HepG2 (cell line): ENCODE results near the gene PEMT. TPM values are rescaled to one million over a fixed set of nuclear protein-coding genes. Genes with fewer than 3 reads are reported as not detected.

Experiments used
- ELF3 ChIP-seq: IDR thresholded peaks from 2 replicates; pipeline ENCODE4 v1.6.1; 2016; ENCODE audit warnings: missing genetic modification reagents, missing compliant biosample characterization
- FOSL1 ChIP-seq: sonication (generic); formaldehyde crosslinking; IDR thresholded peaks from 2 replicates; pipeline ENCODE4 v1.9.0; 2021; ENCODE audit warnings: missing genetic modification reagents, borderline replicate concordance
- KAT8 ChIP-seq: IDR thresholded peaks from 2 replicates; pipeline ENCODE4 v1.6.1; 2016; ENCODE audit warnings: missing genetic modification reagents, missing compliant biosample characterization
- MTA1 ChIP-seq: sonication (generic); formaldehyde crosslinking; IDR thresholded peaks from 2 replicates; pipeline ENCODE4 v1.4.0; 2020; ENCODE audit warnings: missing genetic modification reagents, mild to moderate bottlenecking, borderline replicate concordance
- NFYB ChIP-seq: sonication (generic); formaldehyde crosslinking; IDR thresholded peaks from 2 replicates; pipeline ENCODE4 v1.4.0; 2020; ENCODE audit warnings: missing genetic modification reagents
- SALL2 ChIP-seq: sonication (generic); formaldehyde crosslinking; IDR thresholded peaks from 2 replicates; pipeline ENCODE4 v1.8.1; 2023; ENCODE audit warnings: mild to moderate bottlenecking, missing genetic modification reagents, inconsistent platforms
- XRCC5 ChIP-seq: fragments of 200-400 bp; formaldehyde crosslinking; optimal IDR thresholded peaks from 2 replicates; pipeline ENCODE3; 2017; ENCODE audit warnings: mild to moderate bottlenecking, low read length
- ZFP37 ChIP-seq: sonication (generic); formaldehyde crosslinking; IDR thresholded peaks from 2 replicates; pipeline ENCODE4 v1.4.0; 2020; ENCODE audit warnings: missing genetic modification reagents, borderline replicate concordance
- ZNF354B ChIP-seq: sonication (generic); formaldehyde crosslinking; IDR thresholded peaks from 2 replicates; pipeline ENCODE4 v1.8.0; 2022; ENCODE audit warnings: mild to moderate bottlenecking, missing genetic modification reagents
- ZNF367 ChIP-seq: sonication (generic); formaldehyde crosslinking; IDR thresholded peaks from 2 replicates; pipeline ENCODE4 v1.4.0; 2020; ENCODE audit warnings: missing genetic modification reagents, borderline replicate concordance
- ZNF558 ChIP-seq: sonication (generic); formaldehyde crosslinking; IDR thresholded peaks from 2 replicates; pipeline ENCODE4 v1.9.0; 2022; ENCODE audit warnings: mild to moderate bottlenecking, missing genetic modification reagents, borderline replicate concordance
- ZNF703 ChIP-seq: sonication (generic); formaldehyde crosslinking; IDR thresholded peaks from 2 replicates; pipeline ENCODE4 v1.5.1; 2020; ENCODE audit warnings: missing genetic modification reagents, mild to moderate bottlenecking, moderate library complexity, borderline replicate concordance
- polyA plus RNA-seq, 8 experiments: library from polyadenylated mRNA; depleted of rRNA in 3 of 8; stranded (reverse) in 7 of 8; unstranded in 1 of 8; fragments of >200 nt; fragmentation: Illumina TruSeq in 4 of 8; extraction: Trizol in 4 of 8; gene quantifications; 2 replicates each; pipeline versions ENCODE4 v1.2.1 to v1.2.3, GENCODE V29; 2011 to 2016; ENCODE audit warnings: low read depth in 4 of 8, missing spikeins in 1 of 8, mixed read lengths in 1 of 8; ENCODE audit not compliant: insufficient read depth in 1 of 8
- total RNA-seq, 5 experiments: library from RNA; depleted of rRNA; stranded (reverse); fragments of >200 nt; fragmentation: Illumina TruSeq; extraction: Trizol; gene quantifications; 2 replicates each; pipeline ENCODE4 v1.2.3, GENCODE V29; 2016; ENCODE audit warnings: low read depth in 1 of 5
- TF ChIP-seq, protein P1 (sequence below): sonication (generic); formaldehyde crosslinking; conservative IDR thresholded peaks from 2 replicates; pipeline ENCODE4 v1.8.1; 2023; ENCODE audit warnings: missing genetic modification reagents
- TF ChIP-seq, protein P2 (sequence below): sonication (generic); formaldehyde crosslinking; IDR thresholded peaks from 2 replicates; pipeline ENCODE4 v1.4.0; 2020; ENCODE audit warnings: mild to moderate bottlenecking, missing genetic modification reagents
- TF ChIP-seq, protein P3 (sequence below): sonication (generic); formaldehyde crosslinking; IDR thresholded peaks from 2 replicates; pipeline ENCODE4 v1.5.1; 2020; ENCODE audit warnings: missing genetic modification reagents, mild to moderate bottlenecking, borderline replicate concordance
- TF ChIP-seq, protein P4 (sequence below): sonication (generic); formaldehyde crosslinking; IDR thresholded peaks from 2 replicates; pipeline ENCODE4 v1.4.0; 2020; ENCODE audit warnings: missing genetic modification reagents, mild to moderate bottlenecking, borderline replicate concordance
- TF ChIP-seq, protein P5 (sequence below): IDR thresholded peaks from 2 replicates; pipeline ENCODE4 v1.6.1; 2016; ENCODE audit warnings: missing biosample characterization, missing genetic modification reagents, low read depth
- TF ChIP-seq, protein P6 (sequence below): sonication (generic); formaldehyde crosslinking; IDR thresholded peaks from 2 replicates; pipeline ENCODE4 v1.4.0; 2020; ENCODE audit warnings: missing genetic modification reagents
- TF ChIP-seq, protein P7 (sequence below): sonication (generic); formaldehyde crosslinking; IDR thresholded peaks from 2 replicates; pipeline ENCODE4 v1.8.0; 2022; ENCODE audit warnings: missing genetic modification reagents, mild to moderate bottlenecking, borderline replicate concordance

Gene PEMT
- total and polyA plus RNA-seq, 2 of the 13 experiments (the other 11 are each of a cell fraction or from before 2014, with no cell fraction given), result 31.7 to 43.6 TPM

DNA sequence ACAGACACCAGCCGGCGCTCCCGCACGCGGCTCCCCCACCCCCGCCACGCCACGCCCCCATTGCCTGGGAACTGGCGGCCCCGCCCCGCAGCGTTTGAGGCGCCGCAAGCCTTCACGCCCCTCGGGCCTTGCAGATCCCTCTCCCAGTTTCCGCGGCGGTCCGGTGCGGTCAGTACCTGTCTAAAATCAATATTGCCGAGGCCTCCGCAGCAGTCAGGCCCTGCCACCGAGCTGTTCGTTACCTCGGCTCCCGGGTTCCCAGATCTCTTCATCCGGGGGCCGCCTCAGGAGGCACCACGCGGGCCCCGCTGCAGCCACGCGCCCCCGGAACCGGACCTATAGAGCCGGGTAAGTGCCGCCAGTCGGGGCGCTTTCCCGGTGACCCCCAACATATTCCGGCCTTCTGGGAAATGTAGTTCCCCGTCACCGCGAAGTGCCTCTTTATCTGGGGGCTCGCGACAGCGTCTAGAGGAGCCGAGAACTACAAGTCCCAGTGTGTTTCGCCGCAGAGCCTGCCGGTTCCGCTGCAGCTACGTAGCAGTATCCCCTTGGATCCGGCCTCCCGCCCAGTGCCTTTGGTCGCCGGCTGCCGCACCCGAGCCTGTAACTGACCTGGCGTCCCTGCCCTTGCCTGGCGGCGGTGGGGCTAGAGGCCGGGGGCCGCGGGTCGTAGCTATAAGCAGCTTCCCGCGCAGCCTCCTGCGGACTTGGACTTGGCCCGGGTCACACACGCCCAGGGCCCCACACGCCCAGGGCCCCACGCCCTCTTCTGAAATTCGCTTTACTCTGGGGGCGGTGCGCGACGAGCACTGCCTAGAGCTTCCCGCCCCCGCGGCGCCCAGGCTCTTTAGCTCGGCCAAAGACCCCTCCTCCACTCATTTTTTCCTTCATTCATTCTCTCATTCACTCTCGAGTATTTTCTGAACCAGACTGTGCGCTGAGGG, at the start of gene PEMT (continued):
- TF ChIP-seq SALL2 (CRISPR knock-in tag), result 0 out of 2 replicates have a peak, but pooled peaks have one; percentile 15
- no peak for TF ChIP-seq MTA1 (CRISPR knock-in tag)
- TF ChIP-seq, protein P1, sequence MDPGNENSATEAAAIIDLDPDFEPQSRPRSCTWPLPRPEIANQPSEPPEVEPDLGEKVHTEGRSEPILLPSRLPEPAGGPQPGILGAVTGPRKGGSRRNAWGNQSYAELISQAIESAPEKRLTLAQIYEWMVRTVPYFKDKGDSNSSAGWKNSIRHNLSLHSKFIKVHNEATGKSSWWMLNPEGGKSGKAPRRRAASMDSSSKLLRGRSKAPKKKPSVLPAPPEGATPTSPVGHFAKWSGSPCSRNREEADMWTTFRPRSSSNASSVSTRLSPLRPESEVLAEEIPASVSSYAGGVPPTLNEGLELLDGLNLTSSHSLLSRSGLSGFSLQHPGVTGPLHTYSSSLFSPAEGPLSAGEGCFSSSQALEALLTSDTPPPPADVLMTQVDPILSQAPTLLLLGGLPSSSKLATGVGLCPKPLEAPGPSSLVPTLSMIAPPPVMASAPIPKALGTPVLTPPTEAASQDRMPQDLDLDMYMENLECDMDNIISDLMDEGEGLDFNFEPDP (CRISPR knock-in tag), result no peak
- peak; percentile 30; the same call in 1 of the 2 replicates for TF ChIP-seq ZNF367 (CRISPR knock-in tag)
- TF ChIP-seq, protein P2, sequence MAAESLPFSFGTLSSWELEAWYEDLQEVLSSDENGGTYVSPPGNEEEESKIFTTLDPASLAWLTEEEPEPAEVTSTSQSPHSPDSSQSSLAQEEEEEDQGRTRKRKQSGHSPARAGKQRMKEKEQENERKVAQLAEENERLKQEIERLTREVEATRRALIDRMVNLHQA, result no peak
- TF ChIP-seq ZNF558, result 0 out of 2 replicates have a peak, but pooled peaks have one; percentile 26
- TF ChIP-seq NFYB (CRISPR knock-in tag), result peak; percentile 59; the same call in 1 of the 2 replicates
- TF ChIP-seq ZNF354B (CRISPR knock-in tag), result no peak
- TF ChIP-seq, protein P3, sequence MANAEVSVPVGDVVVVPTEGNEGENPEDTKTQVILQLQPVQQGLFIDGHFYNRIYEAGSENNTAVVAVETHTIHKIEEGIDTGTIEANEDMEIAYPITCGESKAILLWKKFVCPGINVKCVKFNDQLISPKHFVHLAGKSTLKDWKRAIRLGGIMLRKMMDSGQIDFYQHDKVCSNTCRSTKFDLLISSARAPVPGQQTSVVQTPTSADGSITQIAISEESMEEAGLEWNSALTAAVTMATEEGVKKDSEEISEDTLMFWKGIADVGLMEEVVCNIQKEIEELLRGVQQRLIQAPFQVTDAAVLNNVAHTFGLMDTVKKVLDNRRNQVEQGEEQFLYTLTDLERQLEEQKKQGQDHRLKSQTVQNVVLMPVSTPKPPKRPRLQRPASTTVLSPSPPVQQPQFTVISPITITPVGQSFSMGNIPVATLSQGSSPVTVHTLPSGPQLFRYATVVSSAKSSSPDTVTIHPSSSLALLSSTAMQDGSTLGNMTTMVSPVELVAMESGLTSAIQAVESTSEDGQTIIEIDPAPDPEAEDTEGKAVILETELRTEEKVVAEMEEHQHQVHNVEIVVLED (CRISPR knock-in tag), result peak; percentile 93
- peak; percentile 94 for TF ChIP-seq KAT8
- TF ChIP-seq FOSL1 (CRISPR knock-in tag), result no peak
- TF ChIP-seq, protein P4, sequence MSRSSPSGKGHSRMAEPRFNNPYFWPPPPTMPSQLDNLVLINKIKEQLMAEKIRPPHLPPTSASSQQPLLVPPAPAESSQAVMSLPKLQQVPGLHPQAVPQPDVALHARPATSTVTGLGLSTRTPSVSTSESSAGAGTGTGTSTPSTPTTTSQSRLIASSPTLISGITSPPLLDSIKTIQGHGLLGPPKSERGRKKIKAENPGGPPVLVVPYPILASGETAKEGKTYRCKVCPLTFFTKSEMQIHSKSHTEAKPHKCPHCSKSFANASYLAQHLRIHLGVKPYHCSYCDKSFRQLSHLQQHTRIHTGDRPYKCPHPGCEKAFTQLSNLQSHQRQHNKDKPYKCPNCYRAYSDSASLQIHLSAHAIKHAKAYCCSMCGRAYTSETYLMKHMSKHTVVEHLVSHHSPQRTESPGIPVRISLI (CRISPR knock-in tag), result no peak
- peak; percentile 92 for TF ChIP-seq XRCC5
- TF ChIP-seq ZFP37 (CRISPR knock-in tag), result no peak
- peak; percentile 39; the same call in 1 of the 2 replicates for TF ChIP-seq ELF3 (CRISPR knock-in tag)
- TF ChIP-seq, protein P5, sequence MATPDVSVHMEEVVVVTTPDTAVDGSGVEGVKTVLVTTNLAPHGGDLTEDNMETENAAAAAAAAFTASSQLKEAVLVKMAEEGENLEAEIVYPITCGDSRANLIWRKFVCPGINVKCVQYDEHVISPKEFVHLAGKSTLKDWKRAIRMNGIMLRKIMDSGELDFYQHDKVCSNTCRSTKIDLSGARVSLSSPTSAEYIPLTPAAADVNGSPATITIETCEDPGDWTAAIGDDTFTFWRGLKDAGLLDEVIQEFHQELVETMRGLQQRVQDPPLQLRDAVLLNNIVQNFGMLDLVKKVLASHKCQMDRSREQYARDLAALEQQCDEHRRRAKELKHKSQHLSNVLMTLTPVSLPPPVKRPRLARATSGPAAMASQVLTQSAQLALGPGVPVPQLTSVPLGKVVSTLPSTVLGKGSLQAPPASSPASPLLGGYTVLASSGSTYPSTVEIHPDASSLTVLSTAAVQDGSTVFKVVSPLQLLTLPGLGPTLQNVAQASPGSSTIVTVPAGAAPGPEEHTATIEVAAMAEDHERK (CRISPR knock-in tag), result peak; percentile 81
- TF ChIP-seq, protein P6, sequence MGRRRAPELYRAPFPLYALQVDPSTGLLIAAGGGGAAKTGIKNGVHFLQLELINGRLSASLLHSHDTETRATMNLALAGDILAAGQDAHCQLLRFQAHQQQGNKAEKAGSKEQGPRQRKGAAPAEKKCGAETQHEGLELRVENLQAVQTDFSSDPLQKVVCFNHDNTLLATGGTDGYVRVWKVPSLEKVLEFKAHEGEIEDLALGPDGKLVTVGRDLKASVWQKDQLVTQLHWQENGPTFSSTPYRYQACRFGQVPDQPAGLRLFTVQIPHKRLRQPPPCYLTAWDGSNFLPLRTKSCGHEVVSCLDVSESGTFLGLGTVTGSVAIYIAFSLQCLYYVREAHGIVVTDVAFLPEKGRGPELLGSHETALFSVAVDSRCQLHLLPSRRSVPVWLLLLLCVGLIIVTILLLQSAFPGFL, result no peak
- TF ChIP-seq, protein P7, sequence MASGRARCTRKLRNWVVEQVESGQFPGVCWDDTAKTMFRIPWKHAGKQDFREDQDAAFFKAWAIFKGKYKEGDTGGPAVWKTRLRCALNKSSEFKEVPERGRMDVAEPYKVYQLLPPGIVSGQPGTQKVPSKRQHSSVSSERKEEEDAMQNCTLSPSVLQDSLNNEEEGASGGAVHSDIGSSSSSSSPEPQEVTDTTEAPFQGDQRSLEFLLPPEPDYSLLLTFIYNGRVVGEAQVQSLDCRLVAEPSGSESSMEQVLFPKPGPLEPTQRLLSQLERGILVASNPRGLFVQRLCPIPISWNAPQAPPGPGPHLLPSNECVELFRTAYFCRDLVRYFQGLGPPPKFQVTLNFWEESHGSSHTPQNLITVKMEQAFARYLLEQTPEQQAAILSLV (CRISPR knock-in tag), result no peak; the same call in 1 of the 2 replicates
- TF ChIP-seq ZNF703, result peak; percentile 52; the same call in 1 of the 2 replicates
